Neural progenitor cell (in vitro differentiated cells): Measurements from ENCODE around the gene PEPD.

Experiments used
- EZH2phosphoT487 ChIP-seq: fragments of 200-600 bp; sonication (generic); IDR thresholded peaks from 2 replicates; pipeline ENCODE4 v1.6.1; 2017; ENCODE audit warnings: antibody characterized with exemption
- TF ChIP-seq, protein P1 (sequence below): fragments of 200-600 bp; sonication (generic); IDR thresholded peaks from 2 replicates; pipeline ENCODE4 v1.5.1; 2017; ENCODE audit warnings: antibody characterized with exemption, mild to moderate bottlenecking

GRCh38 chr19:33498391-33499000 lies 23.1 kb downstream of the PEPD start:
- TF ChIP-seq, protein P1, sequence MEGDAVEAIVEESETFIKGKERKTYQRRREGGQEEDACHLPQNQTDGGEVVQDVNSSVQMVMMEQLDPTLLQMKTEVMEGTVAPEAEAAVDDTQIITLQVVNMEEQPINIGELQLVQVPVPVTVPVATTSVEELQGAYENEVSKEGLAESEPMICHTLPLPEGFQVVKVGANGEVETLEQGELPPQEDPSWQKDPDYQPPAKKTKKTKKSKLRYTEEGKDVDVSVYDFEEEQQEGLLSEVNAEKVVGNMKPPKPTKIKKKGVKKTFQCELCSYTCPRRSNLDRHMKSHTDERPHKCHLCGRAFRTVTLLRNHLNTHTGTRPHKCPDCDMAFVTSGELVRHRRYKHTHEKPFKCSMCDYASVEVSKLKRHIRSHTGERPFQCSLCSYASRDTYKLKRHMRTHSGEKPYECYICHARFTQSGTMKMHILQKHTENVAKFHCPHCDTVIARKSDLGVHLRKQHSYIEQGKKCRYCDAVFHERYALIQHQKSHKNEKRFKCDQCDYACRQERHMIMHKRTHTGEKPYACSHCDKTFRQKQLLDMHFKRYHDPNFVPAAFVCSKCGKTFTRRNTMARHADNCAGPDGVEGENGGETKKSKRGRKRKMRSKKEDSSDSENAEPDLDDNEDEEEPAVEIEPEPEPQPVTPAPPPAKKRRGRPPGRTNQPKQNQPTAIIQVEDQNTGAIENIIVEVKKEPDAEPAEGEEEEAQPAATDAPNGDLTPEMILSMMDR: no peak
- no peak for TF ChIP-seq EZH2phosphoT487
